Fibroblast of mammary gland (primary cell): Measurements from ENCODE around the gene SNAP29.
"Not testable (repeated sequence)": the region's sequence is repeated elsewhere in the genome, so short reads cannot be mapped to it uniquely, and the experiment has no call there.

ENCODE experiments used
- DNase-seq: peaks from one replicate; pipeline ENCODE4 v3.0.0-alpha.2; 2010; ENCODE audit warnings: low read depth
- H3K4me3 ChIP-seq: 2 replicates; pipeline ENCODE4 v1.5.1; 2011; ENCODE audit warnings: low read depth, mild to moderate bottlenecking, low read length, moderate library complexity; ENCODE audit not compliant: control insufficient read depth
- TF ChIP-seq, protein P1 (sequence below): conservative IDR thresholded peaks from 2 replicates; pipeline ENCODE4 v1.5.1; 2011; ENCODE audit warnings: low read depth, low read length, inconsistent platforms; ENCODE audit not compliant: control insufficient read depth, insufficient read depth

The SNAP29 gene

GRCh38 chr22:20885017-20885556 lies 26.3 kb downstream of the SNAP29 start:
- DNase-seq, result no peak
- H3K4me3 ChIP-seq, result no peak overlapping the region
- TF ChIP-seq, protein P1, sequence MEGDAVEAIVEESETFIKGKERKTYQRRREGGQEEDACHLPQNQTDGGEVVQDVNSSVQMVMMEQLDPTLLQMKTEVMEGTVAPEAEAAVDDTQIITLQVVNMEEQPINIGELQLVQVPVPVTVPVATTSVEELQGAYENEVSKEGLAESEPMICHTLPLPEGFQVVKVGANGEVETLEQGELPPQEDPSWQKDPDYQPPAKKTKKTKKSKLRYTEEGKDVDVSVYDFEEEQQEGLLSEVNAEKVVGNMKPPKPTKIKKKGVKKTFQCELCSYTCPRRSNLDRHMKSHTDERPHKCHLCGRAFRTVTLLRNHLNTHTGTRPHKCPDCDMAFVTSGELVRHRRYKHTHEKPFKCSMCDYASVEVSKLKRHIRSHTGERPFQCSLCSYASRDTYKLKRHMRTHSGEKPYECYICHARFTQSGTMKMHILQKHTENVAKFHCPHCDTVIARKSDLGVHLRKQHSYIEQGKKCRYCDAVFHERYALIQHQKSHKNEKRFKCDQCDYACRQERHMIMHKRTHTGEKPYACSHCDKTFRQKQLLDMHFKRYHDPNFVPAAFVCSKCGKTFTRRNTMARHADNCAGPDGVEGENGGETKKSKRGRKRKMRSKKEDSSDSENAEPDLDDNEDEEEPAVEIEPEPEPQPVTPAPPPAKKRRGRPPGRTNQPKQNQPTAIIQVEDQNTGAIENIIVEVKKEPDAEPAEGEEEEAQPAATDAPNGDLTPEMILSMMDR, result no peak

- TF ChIP-seq, protein P1, result peak; percentile 97
- peak; percentile 79 for DNase-seq
- no peak overlapping the region for H3K4me3 ChIP-seq
Observed at GRCh38 chr22:20885557-20886323, 26.9 kb downstream of the SNAP29 start.

- DNase-seq, result no peak
- no peak overlapping the region for H3K4me3 ChIP-seq
- TF ChIP-seq, protein P1, result no peak
Observed at GRCh38 chr22:20887375-20887774, 28.6 kb downstream of the SNAP29 start.

DNA sequence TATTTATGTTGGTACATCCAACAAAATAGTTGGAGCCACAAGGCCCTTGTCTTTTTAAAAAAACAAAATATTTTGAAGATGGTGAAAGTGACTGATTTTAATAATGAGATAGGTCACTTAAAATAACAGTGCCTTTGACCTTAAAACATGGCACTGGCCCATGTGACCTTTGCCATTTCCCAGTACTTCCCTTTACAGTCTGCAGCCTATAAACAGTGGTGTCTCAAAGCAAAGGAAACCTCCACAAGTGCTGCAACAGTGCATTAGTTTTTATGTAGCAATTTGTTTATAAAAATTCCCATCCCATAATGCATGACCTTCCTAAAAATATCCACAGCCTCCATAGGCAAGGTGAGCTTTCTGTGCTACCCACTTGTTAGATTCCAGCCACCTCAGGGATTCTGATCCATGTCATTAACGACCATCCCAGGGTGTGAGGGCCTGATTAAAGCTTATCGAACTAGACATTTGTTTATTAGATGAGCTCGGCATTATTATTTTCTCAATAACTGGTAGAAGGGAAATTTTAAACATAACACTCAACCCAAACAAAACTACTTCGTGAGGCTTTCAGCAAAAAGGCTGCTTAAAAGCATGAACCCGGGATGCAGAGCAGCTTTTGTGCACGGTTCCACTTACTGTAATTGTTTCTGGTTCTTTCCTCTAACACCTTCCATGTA lies 30.4 kb downstream of the SNAP29 start:
- DNase-seq, result no peak
- H3K4me3 ChIP-seq, result no peak overlapping the region
- TF ChIP-seq, protein P1, result no peak

DNA sequence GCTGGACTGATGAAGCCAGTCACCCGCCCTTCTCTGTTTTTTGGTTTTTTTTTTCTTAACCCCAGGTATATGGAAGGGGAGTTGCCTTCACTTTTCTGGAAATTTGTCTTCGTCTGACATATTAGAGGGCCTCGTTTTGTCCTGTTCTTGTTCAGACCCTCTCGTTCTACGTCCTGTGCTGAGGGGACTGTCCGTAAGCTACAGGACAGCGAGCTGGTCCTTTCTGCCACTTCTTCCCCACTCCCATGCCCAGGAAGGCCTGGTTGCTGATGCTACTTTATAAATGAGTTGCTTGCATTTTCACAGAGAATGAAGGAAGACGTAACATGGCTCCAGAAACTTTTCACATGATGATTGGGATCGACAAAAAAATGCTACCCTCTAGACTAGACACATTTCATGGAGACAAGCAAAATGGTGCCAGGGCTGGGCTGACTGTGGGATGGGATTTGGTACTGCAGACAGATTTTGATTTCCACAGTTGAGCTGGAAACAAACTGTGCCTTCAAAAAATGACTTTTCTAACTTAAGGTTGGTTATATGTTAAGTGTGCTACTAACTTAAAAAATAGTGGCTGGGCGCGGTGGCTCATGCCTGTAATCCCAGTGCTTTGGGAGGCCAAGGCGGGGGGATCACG lies 31.2 kb downstream of the SNAP29 start:
- TF ChIP-seq, protein P1, result no peak
- DNase-seq, result no peak

DNA sequence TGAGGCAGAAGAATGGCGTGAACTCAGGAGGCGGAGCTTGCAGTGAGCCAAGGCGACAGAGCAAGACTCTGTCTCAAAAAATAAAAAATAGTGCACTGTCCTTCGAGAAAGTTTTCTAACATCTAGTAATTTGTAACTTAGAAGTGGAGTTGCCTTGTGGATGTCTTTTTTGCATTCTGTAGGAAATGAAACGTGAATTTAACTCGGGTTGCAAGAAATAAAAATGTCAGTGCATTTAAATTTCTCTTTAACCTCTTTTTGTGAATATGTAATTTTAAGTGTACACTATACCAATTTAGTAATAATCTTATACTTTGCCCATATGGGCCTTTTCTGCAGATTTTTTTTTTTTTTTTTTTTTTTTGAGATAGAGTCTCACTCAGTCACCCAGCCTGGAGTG lies 32.2 kb downstream of the SNAP29 start:
- no peak for DNase-seq
- H3K4me3 ChIP-seq, result no peak overlapping the region
- TF ChIP-seq, protein P1, result no peak

More for the DNA sequence above, 31.2 kb downstream of the SNAP29 start:
- H3K4me3 ChIP-seq, result no peak overlapping the region

- not testable (repeated sequence) for H3K4me3 ChIP-seq, DNase-seq
Observed at GRCh38 chr22:20897737-20898136, 38.9 kb downstream of the SNAP29 start.
